ENCODE results near the gene SLC9A9. TPM values are rescaled to one million over a fixed set of nuclear protein-coding genes. Genes with fewer than 3 reads are reported as not detected.

Gene SLC9A9
- total RNA-seq, 1 experiment from 2014 or later = 1.4 TPM

DNA sequence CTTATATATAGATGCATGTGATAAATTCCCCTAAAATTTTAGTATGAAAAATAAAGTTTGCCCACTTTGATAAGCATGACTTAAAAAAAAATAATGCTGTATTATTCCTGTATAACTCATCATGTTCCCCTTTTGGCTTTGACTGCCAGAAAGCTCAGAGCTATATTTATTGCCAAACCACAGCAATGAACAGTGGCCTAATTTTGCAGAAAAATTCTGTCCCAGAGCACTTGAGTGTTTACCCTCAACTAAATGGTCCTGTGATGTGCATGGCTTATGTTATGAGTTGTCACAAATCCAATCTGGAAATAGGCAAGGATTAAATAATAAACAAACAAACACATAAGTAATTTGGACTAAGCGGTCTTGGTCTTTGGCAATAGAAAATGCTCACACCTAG, 276.7 kb downstream of the SLC9A9 start:
- CTCF ChIA-PET = no interaction called here
- intact Hi-C loops (cut with micrococcal nuclease; ENCODE audit: unreplicated experiment) = no loop called here
- H3K36me3 ChIP-seq (ENCODE audit: insufficient read depth, low read length, poor library complexity, severe bottlenecking) = no peaks in the 10 kb centered on the region

DNA sequence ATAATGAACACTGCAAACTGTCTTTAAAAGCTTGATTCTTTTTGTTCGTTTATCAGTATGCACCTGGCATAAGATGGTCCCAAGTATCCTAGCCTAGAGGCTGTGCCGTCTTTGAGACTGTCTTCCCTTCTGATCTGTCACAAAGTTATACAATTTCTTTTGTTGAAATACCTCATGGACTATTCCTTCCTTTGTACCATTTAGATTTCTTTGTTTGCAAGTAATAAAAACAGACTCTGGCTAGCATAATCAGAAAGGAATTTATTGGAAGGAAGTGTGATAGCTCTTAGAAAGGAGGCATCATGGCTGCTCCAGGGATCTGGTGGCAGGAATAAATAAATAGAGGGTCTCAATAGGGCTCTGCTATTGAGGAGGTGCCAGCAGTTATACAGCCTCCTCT, 280.4 kb downstream of the SLC9A9 start:
- POLR2A ChIA-PET (ENCODE audit: low non-redundant PET) = no interaction called here
- Histone ChIP-seq H3K9me3 (ENCODE audit: low read depth, low read length, poor library complexity, severe bottlenecking) (no peaks in the 10 kb centered on the region), H3K4me1 (ENCODE audit: insufficient read depth, low read length, poor library complexity, severe bottlenecking) (no peaks in the 10 kb centered on the region), H3K27ac (ENCODE audit: low read depth, low read length, poor library complexity, severe bottlenecking) (no peak overlapping the region), H3K4me3 (ENCODE audit: low read depth, low read length, poor library complexity, severe bottlenecking) (no peak overlapping the region), H3K27me3 (replicated peaks; ENCODE audit: insufficient read depth, low read depth, low read length, poor library complexity) (no peaks in the 10 kb centered on the region), H3K36me3 (ENCODE audit: insufficient read depth, low read length, poor library complexity, severe bottlenecking) (no peaks in the 10 kb centered on the region)
- BruUV-seq (replicated peaks) = no TSS peak
- TF ChIP-seq EZH2 (IDR thresholded peaks at IDR 0.05; ENCODE audit: borderline replicate concordance, low read depth, low read length, poor library complexity, severe bottlenecking) = no peak
- TF ChIP-seq, protein P1, sequence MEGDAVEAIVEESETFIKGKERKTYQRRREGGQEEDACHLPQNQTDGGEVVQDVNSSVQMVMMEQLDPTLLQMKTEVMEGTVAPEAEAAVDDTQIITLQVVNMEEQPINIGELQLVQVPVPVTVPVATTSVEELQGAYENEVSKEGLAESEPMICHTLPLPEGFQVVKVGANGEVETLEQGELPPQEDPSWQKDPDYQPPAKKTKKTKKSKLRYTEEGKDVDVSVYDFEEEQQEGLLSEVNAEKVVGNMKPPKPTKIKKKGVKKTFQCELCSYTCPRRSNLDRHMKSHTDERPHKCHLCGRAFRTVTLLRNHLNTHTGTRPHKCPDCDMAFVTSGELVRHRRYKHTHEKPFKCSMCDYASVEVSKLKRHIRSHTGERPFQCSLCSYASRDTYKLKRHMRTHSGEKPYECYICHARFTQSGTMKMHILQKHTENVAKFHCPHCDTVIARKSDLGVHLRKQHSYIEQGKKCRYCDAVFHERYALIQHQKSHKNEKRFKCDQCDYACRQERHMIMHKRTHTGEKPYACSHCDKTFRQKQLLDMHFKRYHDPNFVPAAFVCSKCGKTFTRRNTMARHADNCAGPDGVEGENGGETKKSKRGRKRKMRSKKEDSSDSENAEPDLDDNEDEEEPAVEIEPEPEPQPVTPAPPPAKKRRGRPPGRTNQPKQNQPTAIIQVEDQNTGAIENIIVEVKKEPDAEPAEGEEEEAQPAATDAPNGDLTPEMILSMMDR (conservative IDR thresholded peaks at IDR 0.05; ENCODE audit: low read depth, low read length) = no peak
- no peak for DNase-seq (ENCODE audit: low spot score)
- CTCF ChIA-PET = no interaction called here
- intact Hi-C loops (cut with micrococcal nuclease; ENCODE audit: unreplicated experiment) = no loop called here

More for the DNA sequence above, 276.7 kb downstream of the SLC9A9 start:
- no peak overlapping the region for H3K4me3 ChIP-seq (ENCODE audit: low read depth, low read length, poor library complexity, severe bottlenecking)
- BruUV-seq (replicated peaks) = no TSS peak
- H3K9me3 ChIP-seq (ENCODE audit: low read depth, low read length, poor library complexity, severe bottlenecking) = no peaks in the 10 kb centered on the region
- no peak overlapping the region for H3K27ac ChIP-seq (ENCODE audit: low read depth, low read length, poor library complexity, severe bottlenecking)
- DNase-seq (ENCODE audit: low spot score) = no peak
- TF ChIP-seq EZH2 (IDR thresholded peaks at IDR 0.05; ENCODE audit: borderline replicate concordance, low read depth, low read length, poor library complexity, severe bottlenecking) = no peak
- TF ChIP-seq, protein P1 (conservative IDR thresholded peaks at IDR 0.05; ENCODE audit: low read depth, low read length) = no peak
- H3K4me1 ChIP-seq (ENCODE audit: insufficient read depth, low read length, poor library complexity, severe bottlenecking) = no peaks in the 10 kb centered on the region
- POLR2A ChIA-PET (ENCODE audit: low non-redundant PET) = no interaction called here
- no peaks in the 10 kb centered on the region for H3K27me3 ChIP-seq (replicated peaks; ENCODE audit: insufficient read depth, low read depth, low read length, poor library complexity)

DNA sequence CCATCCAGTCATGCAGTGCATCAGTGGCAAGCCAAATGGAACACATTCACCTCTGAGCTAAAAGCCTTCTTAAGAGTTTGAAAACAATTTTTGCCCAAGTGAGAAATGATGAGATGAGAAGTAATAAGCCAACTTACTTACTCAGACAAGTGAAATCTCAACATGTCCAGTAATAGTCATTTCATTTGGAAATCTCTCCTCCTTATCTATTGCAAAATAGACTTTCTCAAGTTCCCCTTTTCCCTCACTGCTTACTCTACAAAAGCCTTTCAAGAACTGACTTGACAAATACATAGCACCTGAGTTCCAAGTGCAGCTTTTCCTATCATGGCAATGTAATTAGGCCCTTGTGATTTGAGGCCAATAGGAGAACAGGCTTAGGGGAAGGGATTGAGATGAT, 282.3 kb downstream of the SLC9A9 start:
- no peaks in the 10 kb centered on the region for H3K27me3 ChIP-seq (replicated peaks; ENCODE audit: insufficient read depth, low read depth, low read length, poor library complexity)
- H3K4me1 ChIP-seq (ENCODE audit: insufficient read depth, low read length, poor library complexity, severe bottlenecking) = no peaks in the 10 kb centered on the region
- intact Hi-C loops (cut with micrococcal nuclease; ENCODE audit: unreplicated experiment) = no loop called here
- H3K36me3 ChIP-seq (ENCODE audit: insufficient read depth, low read length, poor library complexity, severe bottlenecking) = no peaks in the 10 kb centered on the region
- H3K4me3 ChIP-seq (ENCODE audit: low read depth, low read length, poor library complexity, severe bottlenecking) = no peak overlapping the region
- TF ChIP-seq, protein P1 (conservative IDR thresholded peaks at IDR 0.05; ENCODE audit: low read depth, low read length) = no peak
- no peak for TF ChIP-seq EZH2 (IDR thresholded peaks at IDR 0.05; ENCODE audit: borderline replicate concordance, low read depth, low read length, poor library complexity, severe bottlenecking)
- no peaks in the 10 kb centered on the region for H3K9me3 ChIP-seq (ENCODE audit: low read depth, low read length, poor library complexity, severe bottlenecking)
- BruUV-seq (replicated peaks) = no TSS peak
- CTCF ChIA-PET = interaction anchor here (0.7 kb wide), 1 partner anchor 72 kb away, joined by 4 read pairs; no protein-coding TSS in a partner anchor
- POLR2A ChIA-PET (ENCODE audit: low non-redundant PET) = no interaction called here
- H3K27ac ChIP-seq (ENCODE audit: low read depth, low read length, poor library complexity, severe bottlenecking) = no peak overlapping the region
- DNase-seq (ENCODE audit: low spot score) = no peak
